T-helper 17 cell (primary cell): ENCODE data around the gene SLC38A3. TPM values are rescaled to one million over a fixed set of nuclear protein-coding genes. Genes with fewer than 3 reads are reported as not detected.
A peak's percentile ranks its signal among the peaks of the same experiment; 100 is the strongest.

Experiments
- ATAC-seq: fragments of 150-1000 bp; cut with Tn5 transposase; 2 replicates; pipeline ENCODE4 v1.10.0; 2021; ENCODE audit warnings: mild to moderate bottlenecking, moderate library complexity
- DNase-seq, 3 donors: peaks; one replicate each; pipeline versions ENCODE4 v3.0.0 to v3.0.0-alpha.2; 2020 to 2021
- H3K9me3 ChIP-seq: one replicate; pipeline ENCODE4 v1.7.0; 2013; ENCODE audit warnings: low read length, mild to moderate bottlenecking; ENCODE audit not compliant: control insufficient read depth, poor library complexity, severe bottlenecking
- H3K27ac Mint-ChIP-seq: one replicate; pipeline ENCODE4 v1.8.0; 2022; ENCODE audit warnings: mild to moderate bottlenecking, moderate library complexity, mixed read lengths
- H3K27me3 Mint-ChIP-seq: one replicate; pipeline ENCODE4 v1.8.0; 2022; ENCODE audit warnings: mixed read lengths
- H3K36me3 Mint-ChIP-seq: one replicate; pipeline ENCODE4 v1.8.0; 2022; ENCODE audit warnings: low read depth, mixed read lengths
- H3K4me1 Mint-ChIP-seq: one replicate; pipeline ENCODE4 v1.8.0; 2022; ENCODE audit warnings: mild to moderate bottlenecking, mixed read lengths
- H3K4me3 Mint-ChIP-seq: one replicate; pipeline ENCODE4 v1.8.0; 2022; ENCODE audit warnings: mild to moderate bottlenecking, moderate library complexity, mixed read lengths
- total RNA-seq, 4 donors: library from RNA in 2 of 4; stranded (reverse) in 2 of 4; gene quantifications; one replicate each; pipeline ENCODE4 v1.2.3 and lab custom pipeline; 2022 to 2026

Gene SLC38A3
- total RNA-seq, 2 donors from 2014 or later, result 0.78 TPM; not detected in 1

DNA sequence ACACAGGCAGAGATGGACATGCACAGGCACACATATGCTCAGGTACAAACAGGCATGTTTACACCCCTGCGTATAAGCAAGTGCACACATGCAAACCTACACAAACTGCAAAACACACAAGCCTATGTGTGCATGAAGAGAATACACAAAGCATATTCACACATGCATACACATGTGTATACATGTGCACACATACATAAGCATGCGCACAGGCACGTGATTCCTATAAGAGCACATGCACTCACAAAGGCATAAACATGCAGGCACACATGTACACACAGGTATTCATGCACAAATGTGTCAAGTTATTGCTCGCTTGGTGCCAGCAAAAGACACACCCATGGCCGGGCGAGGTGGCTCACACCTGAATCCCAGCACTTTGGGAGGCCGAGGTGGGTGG is 15.1 kb upstream of the SLC38A3 start:
- Mint-ChIP-seq H3K27me3 (no peaks in the 10 kb centered on the region), H3K4me1 (peaks cover 9% of the 10 kb centered on the region), H3K27ac (no peak overlapping the region), H3K36me3 (no peaks in the 10 kb centered on the region), H3K4me3 (no peak overlapping the region)
- no peak for DNase-seq
- no peak for ATAC-seq
- no peaks in the 10 kb centered on the region for H3K9me3 ChIP-seq

DNA sequence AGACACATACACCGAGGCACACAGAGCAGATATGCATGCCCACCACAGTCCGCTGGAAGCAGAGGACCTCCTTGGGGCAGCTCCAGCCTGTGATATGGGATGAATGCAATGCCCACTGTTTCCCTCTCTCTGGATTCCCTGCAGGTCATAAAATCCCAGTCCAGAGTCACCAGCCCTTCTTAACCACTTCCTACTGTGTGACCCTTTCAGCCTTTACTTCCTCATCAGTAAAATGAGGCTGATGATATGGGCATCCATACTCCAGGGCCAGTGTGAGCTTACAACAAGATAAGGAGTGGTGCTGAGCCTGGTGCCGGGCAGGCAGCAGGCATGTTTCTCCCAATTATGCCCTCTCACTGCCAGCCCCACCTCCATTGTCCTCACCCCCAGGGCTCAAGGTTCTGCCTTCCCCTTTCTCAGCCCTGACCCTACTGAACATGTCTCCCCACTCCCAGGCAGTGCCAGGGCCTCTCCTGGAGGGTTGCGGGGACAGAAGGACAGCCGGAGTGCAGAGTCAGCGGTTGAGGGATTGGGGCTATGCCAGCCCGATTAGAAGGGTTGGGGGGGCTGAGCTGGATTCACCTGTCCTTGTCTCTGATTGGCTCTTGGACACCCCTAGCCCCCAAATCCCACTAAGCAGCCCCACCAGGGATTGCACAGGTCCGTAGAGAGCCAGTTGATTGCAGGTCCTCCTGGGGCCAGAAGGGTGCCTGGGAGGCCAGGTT is 14.0 kb upstream of the SLC38A3 start, which contains the start of gene GNAT1:
Gene GNAT1 (plus strand): TSS at position 675 of the 725 bp plus-strand sequence. CDS start 116 bp downstream, outside the sequence.
- Mint-ChIP-seq H3K27ac (no peak within 1 kb of the TSS), H3K4me3 (no peak within 1 kb of the TSS), H3K4me1 (peaks cover 9% of the 10 kb centered on the region), H3K36me3 (no peaks in the 10 kb centered on the region), H3K27me3 (no peaks in the 10 kb centered on the region)
- H3K9me3 ChIP-seq, result no peaks in the 10 kb centered on the region
- no peak for DNase-seq
- ATAC-seq, result no peak

DNA sequence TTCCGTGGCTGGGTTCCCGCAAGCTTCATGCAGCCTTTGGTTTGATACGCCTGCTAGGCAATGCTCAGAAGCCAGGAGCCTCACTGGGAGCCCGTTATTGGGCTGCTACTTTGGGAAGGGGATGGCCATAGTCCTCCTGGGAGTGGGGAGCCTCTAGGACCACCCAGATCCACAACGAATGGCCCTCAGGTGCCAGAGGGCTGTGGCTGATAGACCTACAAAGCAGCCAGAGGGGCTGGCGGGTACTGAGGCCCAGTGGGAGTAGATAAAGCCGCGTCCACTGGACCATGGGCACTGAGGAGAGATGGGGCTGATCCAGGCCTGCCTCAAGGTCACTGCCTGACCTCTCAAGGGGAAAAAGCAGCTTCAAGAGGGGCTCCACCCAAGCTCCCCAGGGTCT is 12.9 kb upstream of the SLC38A3 start:
- no peak for ATAC-seq
- H3K36me3 Mint-ChIP-seq, result no peaks in the 10 kb centered on the region
- peaks cover 9% of the 10 kb centered on the region for H3K4me1 Mint-ChIP-seq
- H3K9me3 ChIP-seq, result no peaks in the 10 kb centered on the region
- no peak overlapping the region for H3K4me3 Mint-ChIP-seq
- peaks cover 5% of the 10 kb centered on the region for H3K27me3 Mint-ChIP-seq
- DNase-seq, result no peak
- no peak overlapping the region for H3K27ac Mint-ChIP-seq

DNA sequence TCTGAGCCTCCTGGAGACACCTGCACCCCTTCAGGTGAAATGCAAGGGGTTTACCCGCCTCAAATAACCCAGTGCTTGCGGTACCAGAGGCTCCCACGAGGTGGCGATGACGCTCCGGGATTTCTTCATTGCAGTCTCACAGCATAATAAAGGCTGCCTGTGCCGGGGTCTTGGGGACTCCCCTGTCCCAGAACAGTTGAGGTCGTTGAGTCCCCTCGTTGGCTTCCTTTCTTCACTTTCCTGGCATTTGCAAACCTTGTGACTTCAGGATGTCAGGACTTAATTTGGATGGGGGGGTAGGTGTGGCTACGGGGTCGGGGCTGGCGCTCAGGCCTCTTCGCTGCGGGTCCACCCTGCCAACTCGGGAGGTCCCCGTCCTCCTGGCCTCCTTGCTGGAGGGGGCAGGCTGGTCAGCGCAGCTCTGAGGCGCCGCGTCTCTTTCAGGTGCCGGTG is 12.4 kb upstream of the SLC38A3 start:
- H3K27ac Mint-ChIP-seq, result no peak overlapping the region
- peak; percentile 50 for ATAC-seq
- H3K4me1 Mint-ChIP-seq, result peaks cover 9% of the 10 kb centered on the region
- no peaks in the 10 kb centered on the region for H3K36me3 Mint-ChIP-seq
- H3K4me3 Mint-ChIP-seq, result peak overlapping the region; percentile 49
- no peaks in the 10 kb centered on the region for H3K9me3 ChIP-seq
- DNase-seq, result peak; percentile 64 to 86 (median 77)
- peaks cover 5% of the 10 kb centered on the region for H3K27me3 Mint-ChIP-seq

DNA sequence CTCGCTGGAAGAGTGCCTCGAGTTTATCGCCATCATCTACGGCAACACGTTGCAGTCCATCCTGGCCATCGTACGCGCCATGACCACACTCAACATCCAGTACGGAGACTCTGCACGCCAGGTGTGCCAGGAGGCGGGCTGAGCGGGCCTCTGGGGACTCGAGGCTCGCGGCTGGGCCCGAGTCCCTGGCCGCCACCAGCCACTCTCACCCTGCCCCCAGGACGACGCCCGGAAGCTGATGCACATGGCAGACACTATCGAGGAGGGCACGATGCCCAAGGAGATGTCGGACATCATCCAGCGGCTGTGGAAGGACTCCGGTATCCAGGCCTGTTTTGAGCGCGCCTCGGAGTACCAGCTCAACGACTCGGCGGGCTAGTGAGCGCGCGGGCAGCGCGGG is 11.8 kb upstream of the SLC38A3 start:
- H3K36me3 Mint-ChIP-seq, result no peaks in the 10 kb centered on the region
- no peaks in the 10 kb centered on the region for H3K9me3 ChIP-seq
- H3K4me3 Mint-ChIP-seq, result peak overlapping the region; percentile 49
- peaks cover 9% of the 10 kb centered on the region for H3K4me1 Mint-ChIP-seq
- no peak for DNase-seq
- no peak overlapping the region for H3K27ac Mint-ChIP-seq
- H3K27me3 Mint-ChIP-seq, result peaks cover 5% of the 10 kb centered on the region
- ATAC-seq, result no peak

DNA sequence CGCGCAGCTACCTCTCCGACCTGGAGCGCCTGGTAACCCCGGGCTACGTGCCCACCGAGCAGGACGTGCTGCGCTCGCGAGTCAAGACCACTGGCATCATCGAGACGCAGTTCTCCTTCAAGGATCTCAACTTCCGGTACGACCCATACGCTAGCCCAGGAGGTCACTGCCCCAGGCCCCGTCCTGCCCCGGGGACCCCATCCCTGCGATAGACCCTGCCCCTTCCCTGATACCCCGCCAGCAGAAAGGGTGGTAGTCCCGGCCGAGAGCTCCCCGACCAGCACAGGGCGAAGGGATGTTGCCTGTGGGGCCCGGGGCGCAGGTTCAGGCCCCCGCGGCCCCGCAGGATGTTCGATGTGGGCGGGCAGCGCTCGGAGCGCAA is 11.3 kb upstream of the SLC38A3 start:
- H3K27me3 Mint-ChIP-seq, result peaks cover 5% of the 10 kb centered on the region
- no peaks in the 10 kb centered on the region for H3K36me3 Mint-ChIP-seq
- no peak for DNase-seq
- peaks cover 9% of the 10 kb centered on the region for H3K4me1 Mint-ChIP-seq
- no peaks in the 10 kb centered on the region for H3K9me3 ChIP-seq
- peak overlapping the region; percentile 47 for H3K4me3 Mint-ChIP-seq
- H3K27ac Mint-ChIP-seq, result no peak overlapping the region
- ATAC-seq, result no peak

DNA sequence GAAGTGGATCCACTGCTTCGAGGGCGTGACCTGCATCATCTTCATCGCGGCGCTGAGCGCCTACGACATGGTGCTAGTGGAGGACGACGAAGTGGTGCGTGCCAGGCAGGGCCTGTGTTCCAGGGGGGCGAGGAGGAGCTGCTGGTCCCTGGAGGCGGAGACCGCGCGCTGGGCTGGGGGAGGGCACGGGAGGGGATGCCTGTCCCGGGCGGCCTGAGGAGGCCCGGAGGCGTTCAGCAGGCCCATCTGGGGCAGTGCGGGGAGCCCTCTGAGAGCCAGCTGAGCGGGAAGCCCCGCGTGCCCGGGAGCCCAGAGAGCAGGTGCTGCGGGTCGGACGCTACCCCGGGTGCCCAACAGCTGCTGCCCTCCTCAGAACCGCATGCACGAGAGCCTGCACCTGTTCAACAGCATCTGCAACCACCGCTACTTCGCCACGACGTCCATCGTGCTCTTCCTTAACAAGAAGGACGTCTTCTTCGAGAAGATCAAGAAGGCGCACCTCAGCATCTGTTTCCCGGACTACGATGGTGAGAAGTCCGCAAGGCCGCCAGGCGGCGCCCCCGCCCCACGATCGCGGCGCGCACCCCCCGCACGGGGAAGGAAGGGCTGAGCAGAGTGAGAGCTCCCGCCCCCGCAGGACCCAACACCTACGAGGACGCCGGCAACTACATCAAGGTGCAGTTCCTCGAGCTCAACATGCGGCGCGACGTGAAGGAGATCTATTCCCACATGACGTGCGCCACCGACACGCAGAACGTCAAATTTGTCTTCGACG is 10.8 kb upstream of the SLC38A3 start:
- Mint-ChIP-seq H3K27ac (no peak overlapping the region), H3K36me3 (no peaks in the 10 kb centered on the region), H3K4me3 (peak overlapping the region; percentile 69), H3K4me1 (peaks cover 9% of the 10 kb centered on the region), H3K27me3 (peaks cover 5% of the 10 kb centered on the region)
- H3K9me3 ChIP-seq, result no peaks in the 10 kb centered on the region
- peak; percentile 87 for ATAC-seq
- peak; percentile 75 to 84 (median 77) for DNase-seq

DNA sequence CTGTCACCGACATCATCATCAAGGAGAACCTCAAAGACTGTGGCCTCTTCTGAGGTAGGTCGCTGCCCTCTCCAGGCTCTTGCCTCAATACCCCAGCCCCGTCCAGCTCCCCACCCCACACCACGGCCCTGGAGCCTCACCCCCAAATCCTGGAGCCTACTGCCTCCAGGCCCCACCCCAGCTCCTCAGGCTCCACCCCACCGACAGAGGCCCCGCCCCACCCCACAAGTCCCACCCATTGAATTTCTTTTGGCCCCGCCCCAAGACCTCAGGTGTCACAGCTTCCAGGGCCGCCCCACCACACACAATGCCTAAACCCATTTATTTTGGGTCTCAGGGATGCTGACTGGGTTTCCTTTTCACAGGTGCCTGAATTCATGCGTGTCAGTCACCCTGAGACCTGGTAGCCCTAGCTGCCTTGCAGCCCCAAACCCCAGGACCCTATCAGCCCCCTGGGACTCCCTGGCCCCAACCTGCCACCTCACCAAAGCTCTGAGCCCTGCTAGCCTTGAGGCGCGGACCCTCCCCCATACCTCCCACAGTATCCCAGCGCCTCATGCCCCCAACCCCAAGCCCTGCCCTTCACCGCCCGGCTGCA is 10.1 kb upstream of the SLC38A3 start:
- peak in 2 of 3 donors; percentile 46 to 48 for DNase-seq
- H3K9me3 ChIP-seq, result no peaks in the 10 kb centered on the region
- no peaks in the 10 kb centered on the region for H3K36me3 Mint-ChIP-seq
- H3K27me3 Mint-ChIP-seq, result peaks cover 5% of the 10 kb centered on the region
- peak; percentile 77 for ATAC-seq
- H3K27ac Mint-ChIP-seq, result peak overlapping the region; percentile 39
- peak overlapping the region; percentile 69 for H3K4me3 Mint-ChIP-seq
- H3K4me1 Mint-ChIP-seq, result peaks cover 9% of the 10 kb centered on the region

DNA sequence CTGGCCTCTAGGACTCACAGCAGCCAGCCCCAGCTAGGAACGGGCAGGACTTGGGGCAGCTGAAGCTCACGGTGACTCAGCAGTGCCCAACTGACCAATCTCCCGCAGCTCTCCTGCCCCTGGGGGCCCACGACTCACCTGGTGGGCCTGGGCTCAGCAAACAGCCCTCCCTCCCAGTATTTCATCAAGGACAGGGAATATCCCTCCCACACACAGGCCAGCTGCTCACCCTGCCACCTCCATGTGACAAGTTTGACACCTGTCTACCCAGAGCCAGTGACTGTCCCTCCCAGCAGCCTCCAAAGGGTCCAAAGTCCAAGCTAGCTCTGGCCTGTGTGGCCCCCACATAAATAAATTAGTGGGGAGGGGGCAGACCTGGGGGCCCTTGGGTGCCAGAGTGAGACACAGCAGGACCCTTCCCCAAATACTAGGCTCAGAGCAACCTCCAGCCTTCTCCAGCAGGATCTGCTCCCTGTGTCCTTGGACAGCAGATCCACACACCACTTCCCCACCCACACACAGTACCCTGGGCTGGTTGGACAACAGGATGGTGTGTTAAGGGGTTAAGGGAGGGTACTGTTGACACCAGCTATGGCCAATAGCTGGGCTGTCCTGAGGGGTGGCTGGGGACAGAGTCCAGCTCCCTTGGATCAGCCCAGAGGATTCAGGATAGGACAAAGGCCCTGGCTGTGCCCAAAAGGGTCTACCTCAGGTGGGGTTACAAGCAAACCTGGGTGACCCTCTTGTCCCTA is 9.4 kb upstream of the SLC38A3 start:
- ATAC-seq (no peak), DNase-seq (no peak)
- Mint-ChIP-seq H3K4me3 (peak overlapping the region; percentile 19), H3K27me3 (peaks cover 6% of the 10 kb centered on the region), H3K27ac (peak overlapping the region; percentile 39), H3K36me3 (no peaks in the 10 kb centered on the region), H3K4me1 (peaks cover 9% of the 10 kb centered on the region)
- no peaks in the 10 kb centered on the region for H3K9me3 ChIP-seq

DNA sequence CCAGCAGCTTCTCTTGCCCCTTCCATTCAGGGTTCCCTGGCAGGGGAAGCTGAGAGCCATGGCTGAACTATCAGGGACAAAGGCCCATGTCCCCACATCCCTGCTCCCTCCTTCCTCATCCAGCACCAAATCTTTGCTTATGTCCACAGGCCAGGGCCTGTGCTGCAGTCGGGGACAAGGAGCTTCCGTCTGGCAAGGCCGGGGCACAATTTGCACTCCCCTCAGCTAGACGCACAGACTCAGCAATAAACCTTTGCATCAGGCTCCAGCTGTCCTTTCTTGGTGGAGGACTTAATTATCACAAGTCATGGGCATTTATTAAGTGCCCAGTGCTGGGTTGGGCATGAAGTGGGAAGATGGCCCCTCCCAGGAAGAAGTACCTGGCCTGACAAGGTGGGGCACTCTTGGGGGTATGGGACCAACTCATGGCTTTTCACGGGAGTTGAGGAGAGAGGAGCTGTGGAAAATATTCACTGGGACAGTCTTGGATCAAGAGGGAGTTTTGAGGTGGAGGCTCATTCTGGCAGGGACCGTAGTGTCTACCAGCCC is 8.7 kb upstream of the SLC38A3 start:
- H3K9me3 ChIP-seq, result no peaks in the 10 kb centered on the region
- Mint-ChIP-seq H3K4me1 (peaks cover 9% of the 10 kb centered on the region), H3K4me3 (no peak overlapping the region), H3K27ac (no peak overlapping the region), H3K36me3 (no peaks in the 10 kb centered on the region), H3K27me3 (peaks cover 13% of the 10 kb centered on the region)
- DNase-seq (no peak), ATAC-seq (no peak)

DNA sequence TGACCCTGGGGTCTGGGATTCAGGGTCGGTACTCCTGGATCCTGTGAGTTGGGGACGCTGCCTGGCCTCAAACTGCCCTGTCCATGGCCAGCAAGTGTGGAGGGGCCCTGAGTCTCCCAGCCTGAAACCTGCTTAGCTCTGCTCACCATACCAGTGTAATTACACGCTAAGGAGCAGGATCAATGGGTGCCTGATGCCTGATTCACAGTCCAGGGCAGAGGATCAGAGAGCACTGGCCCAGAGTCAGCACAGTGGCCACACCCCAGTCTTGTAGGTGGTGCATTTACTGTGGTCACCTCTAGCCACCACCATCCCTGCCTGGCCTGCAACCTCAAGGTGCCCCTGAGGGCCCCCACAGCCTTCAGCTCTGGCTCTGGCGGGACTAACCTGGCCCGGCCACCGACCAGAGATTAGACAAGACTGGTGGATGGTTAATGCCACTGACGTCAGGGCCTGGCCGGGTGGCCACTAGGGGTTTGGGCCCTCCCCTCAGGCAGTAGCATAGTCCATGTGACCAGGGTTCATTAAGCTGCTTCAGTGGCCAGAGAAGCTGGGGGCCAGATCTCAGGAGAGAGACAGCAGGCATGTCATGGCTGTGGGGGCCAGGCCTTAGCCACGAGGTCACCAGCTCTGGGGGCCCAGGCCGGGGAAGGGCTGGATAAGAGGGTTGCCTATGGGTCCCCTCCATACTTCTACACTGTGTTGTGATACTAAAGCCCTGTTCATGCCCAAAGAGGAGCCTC is 3.3 kb upstream of the SLC38A3 start:
- peaks cover 3% of the 10 kb centered on the region for H3K4me1 Mint-ChIP-seq
- peaks cover 36% of the 10 kb centered on the region for H3K27me3 Mint-ChIP-seq
- H3K36me3 Mint-ChIP-seq, result peaks cover 2% of the 10 kb centered on the region
- no peak for DNase-seq
- ATAC-seq, result no peak
- no peak overlapping the region for H3K4me3 Mint-ChIP-seq
- H3K9me3 ChIP-seq, result no peaks in the 10 kb centered on the region
- H3K27ac Mint-ChIP-seq, result no peak overlapping the region
